GM12878 (cell line): ENCODE measurements around the gene WDFY1. TPM values are rescaled to one million over a fixed set of nuclear protein-coding genes. Genes with fewer than 3 reads are reported as not detected.

ENCODE experiments used
- ATAC-seq: fragments of 200-7000 bp; cut with Tn5 transposase; 3 replicates; pipeline ENCODE4 v1.9.1; 2020; ENCODE audit warnings: mild to moderate bottlenecking, moderate library complexity
- BruUV-seq: library from RNA; stranded (reverse); fragments of 400-500 nt; replicated peaks from 2 replicates; lab custom pipeline; 2021; lab: Mats Ljungman, UMichigan
- CTCF ChIA-PET: fragments of 300-600 bp; sonication (Branson Sonifier 250); formaldehyde crosslinking; extraction: SDS; loops from one replicate; lab custom pipeline; 2021; ENCODE audit warnings: inconsistent platforms; lab: Yijun Ruan, JAX
- POLR2A ChIA-PET: fragments of 350-600 bp; formaldehyde crosslinking; extraction: SDS; loops from one replicate; lab custom pipeline; 2021; ENCODE audit warnings: inconsistent platforms; lab: Charles Lee
- RAD21 ChIA-PET: fragments of 300-600 bp; sonication (Branson Sonifier 250); formaldehyde crosslinking; loops from one replicate; lab custom pipeline; 2023; ENCODE audit warnings: antibody characterized with exemption; ENCODE audit not compliant: unreplicated experiment; lab: Charles Lee
- SMC1A ChIA-PET: fragments of 300-600 bp; sonication (Branson Sonifier 250); formaldehyde crosslinking; loops from one replicate; lab custom pipeline; 2023; ENCODE audit not compliant: unreplicated experiment, uncharacterized antibody; lab: Charles Lee
- DNase-seq: peaks from one replicate; pipeline ENCODE4 v3.0.0-alpha.2; 2011; ENCODE audit warnings: low read depth, low spot score
- FAIRE-seq: peaks from 3 replicates; lab custom pipeline; 2011; peaks lifted over from hg19 to GRCh38; lab: Jason Lieb, UNC
- H2AFZ ChIP-seq: 2 replicates; pipeline ENCODE4 v1.6.0; 2011; ENCODE audit warnings: low read depth, low read length, control low read depth; ENCODE audit not compliant: control insufficient read depth
- H3K27ac ChIP-seq: 2 replicates; pipeline ENCODE4 v1.5.1; 2011; ENCODE audit warnings: control low read depth; ENCODE audit not compliant: control insufficient read depth, insufficient read depth
- H3K27me3 ChIP-seq, 2 experiments: replicated peaks in 1 of 2; 2 replicates each; pipeline versions ENCODE4 v1.6.0 to v1.6.1; 2011; ENCODE audit warnings: low read length in 1 of 2; ENCODE audit not compliant: control insufficient read depth in 2 of 2, insufficient read depth in 2 of 2
- H3K36me3 ChIP-seq, 2 experiments: 2 replicates each; pipeline ENCODE4 v1.5.1; 2011; ENCODE audit warnings: low read length in 1 of 2; ENCODE audit not compliant: control insufficient read depth in 2 of 2, insufficient read depth in 2 of 2
- H3K4me1 ChIP-seq: 2 replicates; pipeline ENCODE4 v1.6.1; 2011; ENCODE audit warnings: mild to moderate bottlenecking, low read length, moderate library complexity, mixed read lengths; ENCODE audit not compliant: control insufficient read depth, insufficient read depth
- H3K4me2 ChIP-seq: 2 replicates; pipeline ENCODE4 v1.6.0; 2011; ENCODE audit warnings: control low read depth; ENCODE audit not compliant: control insufficient read depth, insufficient read depth
- H3K4me3 ChIP-seq: fragments of 200-600 bp; sonication (generic); 2 replicates; pipeline ENCODE4 v1.5.1; 2016
- H3K79me2 ChIP-seq: 2 replicates; pipeline ENCODE4 v1.6.0; 2011; ENCODE audit warnings: low read length; ENCODE audit not compliant: control insufficient read depth, insufficient read depth
- H3K9ac ChIP-seq: 2 replicates; pipeline ENCODE4 v1.8.0; 2011; ENCODE audit warnings: low read length, control low read depth, mixed read lengths; ENCODE audit not compliant: control insufficient read depth, insufficient read depth
- H3K9me3 ChIP-seq: replicated peaks from 3 replicates; pipeline ENCODE4 v1.5.1; 2011; ENCODE audit warnings: mild to moderate bottlenecking, low read length; ENCODE audit not compliant: control insufficient read depth, insufficient read depth
- H4K20me1 ChIP-seq: 2 replicates; pipeline ENCODE4 v1.6.0; 2011; ENCODE audit not compliant: control insufficient read depth, insufficient read depth
- BCL3 ChIP-seq: IDR thresholded peaks from 2 replicates; pipeline ENCODE4 v1.6.1; 2011; ENCODE audit warnings: borderline replicate concordance, low read depth, mild to moderate bottlenecking, moderate library complexity, low read length; ENCODE audit not compliant: insufficient read depth, poor library complexity, severe bottlenecking
- FOXM1 ChIP-seq: IDR thresholded peaks from 2 replicates; pipeline ENCODE4 v1.6.1; 2012; ENCODE audit warnings: low read depth, mild to moderate bottlenecking, inconsistent platforms, low read length, moderate library complexity
- HDAC6 ChIP-seq: fragments of 200-600 bp; sonication (generic); IDR thresholded peaks from one replicate; pipeline ENCODE4 v1.8.0; 2017; ENCODE audit warnings: antibody characterized with exemption; ENCODE audit not compliant: unreplicated experiment
- IKZF2 ChIP-seq, 2 experiments: fragments of 450-650 bp; IDR thresholded peaks; 2 replicates each; pipeline ENCODE4 v1.6.1; 2017; ENCODE audit warnings: mild to moderate bottlenecking in 2 of 2, moderate library complexity in 2 of 2
- IRF3 ChIP-seq: fragments of 450-650 bp; IDR thresholded peaks from 2 replicates; pipeline ENCODE4 v1.6.1; 2014; ENCODE audit warnings: mild to moderate bottlenecking
- MYC ChIP-seq: IDR thresholded peaks from 2 replicates; pipeline ENCODE4 v1.6.1; 2011; ENCODE audit warnings: mild to moderate bottlenecking, low read length, moderate library complexity, inconsistent platforms; ENCODE audit not compliant: insufficient read depth, insufficient replicate concordance, insufficient read length, severe bottlenecking
- POU2F2 ChIP-seq: IDR thresholded peaks from 3 replicates; pipeline ENCODE4 v1.6.1; 2011; ENCODE audit warnings: low read depth, mild to moderate bottlenecking, low read length, borderline replicate concordance
- RAD21 ChIP-seq: IDR thresholded peaks from 2 replicates; pipeline ENCODE4 v1.6.1; 2011; ENCODE audit warnings: mild to moderate bottlenecking, low read depth, low read length, moderate library complexity; ENCODE audit not compliant: insufficient read depth
- RFX5 ChIP-seq: IDR thresholded peaks from 2 replicates; pipeline ENCODE4 v1.6.1; 2011; ENCODE audit warnings: low read depth, low read length, improper control_type of control experiment
- TAF1 ChIP-seq: IDR thresholded peaks from 2 replicates; pipeline ENCODE4 v1.6.1; 2011; ENCODE audit warnings: mild to moderate bottlenecking, low read depth, low read length, borderline replicate concordance
- YY1 ChIP-seq: IDR thresholded peaks from 2 replicates; pipeline ENCODE4 v1.6.1; 2011; ENCODE audit warnings: low read depth, mild to moderate bottlenecking, low read length
- WGBS: methylation state at CpG from one replicate; pipeline ENCODE4 v1.1.6; 2016; ENCODE audit warnings: low lambda C conversion rate; ENCODE audit not compliant: insufficient replicate concordance, insufficient coverage; ENCODE audit errors: missing lambda C conversion rate; 5-methylcytosine and 5-hydroxymethylcytosine counted together
- in situ Hi-C: fragments of 300-500 bp; cut with MboI; formaldehyde crosslinking; loops from 9 replicates; pipeline ENCODE4 v1.14.3; 2018; ENCODE audit warnings: mixed read lengths
- intact Hi-C: fragments of 100-400 bp; cut with micrococcal nuclease; formaldehyde crosslinking; loops from one replicate; pipeline ENCODE4 v1.14.2; 2022; ENCODE audit not compliant: unreplicated experiment
- polyA plus RNA-seq, 11 experiments: library from polyadenylated mRNA; depleted of rRNA in 4 of 11; unstranded in 6 of 11; stranded (reverse) in 5 of 11; fragments of >200 nt; fragmentation: Nextera tagmentation in 4 of 11; fragmentation: Illumina TruSeq in 1 of 11; extraction: Ambion mirVana in 4 of 11; extraction: Trizol in 1 of 11; gene quantifications; 1 replicate in 1 of 11; 2 replicates in 10 of 11; pipeline versions ENCODE4 v1.2.1 to v1.2.3, GENCODE V29; 2011 to 2016; ENCODE audit warnings: inconsistent platforms in 2 of 11, missing spikeins in 2 of 11, low read depth in 1 of 11
- total RNA-seq, 4 experiments: library from RNA; depleted of rRNA in 3 of 4; stranded (reverse); fragments of >200 nt in 3 of 4; fragmentation: Illumina TruSeq in 1 of 4; extraction: Trizol in 1 of 4; gene quantifications; 2 replicates each; pipeline versions ENCODE4 v1.2.1 to v1.2.3, GENCODE V29; 2013 to 2021

WDFY1 gene
- total and polyA plus RNA-seq, 10 of the 15 experiments (the other 5 are each of a cell fraction or from before 2014, with no cell fraction given) = 2.9 to 28.1 (median 13.1) TPM

DNA sequence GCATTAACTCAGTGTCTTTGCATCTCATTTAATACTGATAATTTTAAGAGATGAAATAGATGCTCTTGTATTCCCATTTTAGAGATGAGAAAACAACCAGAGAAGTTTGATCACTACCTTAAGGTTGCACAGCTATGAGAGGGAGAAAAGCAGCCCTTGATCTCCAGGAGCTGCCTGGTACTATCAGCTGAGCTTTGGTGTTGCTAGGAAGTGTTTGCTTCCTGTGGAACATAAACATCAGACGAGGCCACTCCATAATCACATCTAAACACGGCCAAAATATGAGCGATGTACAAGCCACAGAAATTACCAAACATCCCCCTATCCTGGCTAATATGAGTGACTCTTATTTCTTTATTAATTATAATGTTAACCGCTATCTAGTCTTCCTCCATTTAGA, 620 bp upstream of the WDFY1 start (continued):
- TF ChIP-seq BCL3 (no peak), MYC (no peak), TAF1 (no peak), RFX5 (no peak), POU2F2 (no peak), IRF3 (no peak)

- Histone ChIP-seq H3K4me3 (peak overlapping the region; percentile 75), H3K27ac (peak overlapping the region; percentile 76)
Measured at GRCh38 chr2:223944166-223944702, 901 bp downstream of the WDFY1 start.

More at GRCh38 chr2:223944166-223944702, 901 bp downstream of the WDFY1 start:
- 2% methylated on average over 46 of the region's 46 CpGs for WGBS
- ChIA-PET SMC1A (interaction anchor here (0.9 to 1.3 kb wide), 5 partner anchors 10 to 49 kb away, joined by 4 to 7 read pairs (median 4); partner anchors contain the start of gene MRPL44), CTCF (interaction anchor here (1.0 to 2.6 kb wide), 6 partner anchors 11 to 183 kb away, joined by 3 to 15 read pairs (median 6); partner anchors contain the start of gene MRPL44), RAD21 (interaction anchor here (0.9 to 1.5 kb wide), 2 partner anchors 14 to 48 kb away, joined by 4 to 6 read pairs; no protein-coding TSS in a partner anchor), POLR2A (interaction anchor here (1.4 kb wide), 1 partner anchor 13 kb away, joined by 7 read pairs; the partner anchor contains the start of gene MRPL44)
- H3K4me1 ChIP-seq = peaks cover 12% of the 10 kb centered on the region
- no peaks in the 10 kb centered on the region for H4K20me1 ChIP-seq
- peaks cover 39% of the 10 kb centered on the region for H3K79me2 ChIP-seq
- no peaks in the 10 kb centered on the region for H3K36me3 ChIP-seq
- intact Hi-C loops = loop anchor here (2.0 to 5.0 kb wide), 2 partner anchors 47 to 107 kb away; partner anchors contain the start of gene AP1S3
- FAIRE-seq (no peak), ATAC-seq (peak; percentile 45), DNase-seq (no peak)
- H3K9me3 ChIP-seq = no peaks in the 10 kb centered on the region; the same call in 1 of the 3 replicates
- H3K4me2 ChIP-seq = peak overlapping the region; percentile 88
- H3K27me3 ChIP-seq = no peaks in the 10 kb centered on the region
- in situ Hi-C loops = no loop called here
- no TSS peak for BruUV-seq
- peak overlapping the region; percentile 57 for H2AFZ ChIP-seq
- peak overlapping the region; percentile 75 for H3K9ac ChIP-seq
- peak; percentile 50 for TF ChIP-seq HDAC6
- peak; percentile 18; the same call in 1 of the 2 replicates for TF ChIP-seq YY1
- 0 out of 4 replicates have a peak, but pooled peaks of 1 of the 2 experiments have one; percentile 2 for TF ChIP-seq IKZF2 (IDR thresholded peaks at IDR 0.05)
- TF ChIP-seq RAD21 = no peak
- TF ChIP-seq FOXM1 = no peak
